NCI-H345 (cell line): Measurements from ENCODE around the gene CXorf49B.

Experiments used
- DNase-seq: peaks from one replicate; lab custom pipeline; 2025; lab: John Stamatoyannopoulos, UW

Gene CXorf49B

DNA sequence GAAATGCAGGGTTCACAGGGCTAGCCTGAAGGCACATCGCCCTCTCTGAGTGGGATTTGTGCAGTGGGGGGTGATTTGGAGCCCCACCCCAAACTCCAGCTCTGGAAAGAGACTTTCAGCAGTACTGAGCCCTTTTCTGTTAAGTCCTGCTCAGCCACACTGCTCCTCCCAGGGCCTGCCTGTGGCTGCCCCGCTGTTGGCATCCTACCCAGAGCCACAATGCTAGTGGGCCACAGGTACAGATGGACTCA lies 52.7 kb downstream of the CXorf49B start:
- no peak for DNase-seq
